Activated T-cell treated with anti-CD3 and anti-CD28 coated beads for 48 hours (primary cell): ENCODE results near the gene C21orf58.
A peak's percentile ranks its signal among the peaks of the same experiment; 100 is the strongest.

ENCODE experiments used
- DNase-seq: peaks from one replicate; pipeline ENCODE4 v3.0.0-alpha.2; 2020; ENCODE audit warnings: low read depth

Gene C21orf58

GRCh38 chr21:46255166-46255565, 68.5 kb downstream of the C21orf58 start:
- DNase-seq = no peak

GRCh38 chr21:46254208-46254975, 69.3 kb downstream of the C21orf58 start:
- DNase-seq = no peak

GRCh38 chr21:46253610-46254124, 70.0 kb downstream of the C21orf58 start:
- peak; percentile 24 for DNase-seq

- no peak for DNase-seq
These were observed 70.8 kb downstream of the C21orf58 start for GRCh38 chr21:46252840-46253239.
